Adrenal gland (tissue), 5 donors: Measurements from ENCODE around the gene EHBP1L1.

Source experiments
- POLR2A ChIP-seq, 2 donors: fragments of 450-650 bp; IDR thresholded peaks; one replicate each; pipeline ENCODE4 v1.6.1; 2017; ENCODE audit warnings: antibody characterized with exemption in 2 of 2, mild to moderate bottlenecking in 2 of 2, moderate library complexity in 1 of 2
- TF ChIP-seq, protein P1 (sequence below), 6 experiments: fragments of 450-650 bp in 4 of 6; fragments of 200-600 bp in 2 of 6; sonication (generic) in 1 of 6; IDR thresholded peaks; 1 replicate in 5 of 6; 2 replicates in 1 of 6; pipeline versions ENCODE4 v1.5.1 to v1.8.0; 2016 to 2021; ENCODE audit warnings: antibody characterized with exemption in 6 of 6, mild to moderate bottlenecking in 2 of 6, moderate library complexity in 1 of 6
- donor health status: DM: no; HTN: no; CAD: no.

DNA sequence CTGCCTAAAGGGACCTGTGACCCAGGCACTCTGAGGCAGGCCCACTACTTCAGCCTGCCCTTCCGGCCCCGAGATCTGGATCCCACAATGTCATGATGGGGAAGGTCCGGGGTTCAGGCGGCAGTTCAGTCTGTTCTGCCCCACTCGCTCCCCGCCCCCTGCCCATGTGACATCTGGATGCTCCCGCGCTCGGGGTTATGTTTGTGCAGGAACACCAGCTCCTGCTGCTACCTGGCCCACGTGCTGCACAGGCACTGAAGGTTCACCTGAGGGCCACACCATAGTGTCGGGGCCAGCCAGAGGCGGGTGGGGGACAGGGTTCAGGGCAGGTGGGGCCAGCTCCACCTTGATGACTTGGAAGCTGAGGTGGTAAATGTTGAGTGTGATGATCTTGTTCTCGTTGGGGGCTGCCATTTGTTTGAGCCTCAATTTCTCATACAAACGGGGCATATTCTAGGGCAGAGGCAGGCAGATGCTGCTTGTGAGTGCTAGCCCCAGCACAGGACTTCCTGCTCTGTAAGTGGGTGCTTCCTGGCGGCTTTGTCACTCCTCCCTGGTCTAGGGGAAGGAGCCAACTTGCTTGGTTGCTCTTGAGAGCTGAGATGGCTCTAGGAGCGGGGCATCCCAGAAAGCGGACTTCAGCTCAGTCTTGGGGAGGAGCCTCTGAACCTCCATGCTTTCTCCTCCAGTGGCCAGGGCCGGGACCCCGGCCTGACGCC is 57.7 kb downstream of the EHBP1L1 start:
- TF ChIP-seq, protein P1, sequence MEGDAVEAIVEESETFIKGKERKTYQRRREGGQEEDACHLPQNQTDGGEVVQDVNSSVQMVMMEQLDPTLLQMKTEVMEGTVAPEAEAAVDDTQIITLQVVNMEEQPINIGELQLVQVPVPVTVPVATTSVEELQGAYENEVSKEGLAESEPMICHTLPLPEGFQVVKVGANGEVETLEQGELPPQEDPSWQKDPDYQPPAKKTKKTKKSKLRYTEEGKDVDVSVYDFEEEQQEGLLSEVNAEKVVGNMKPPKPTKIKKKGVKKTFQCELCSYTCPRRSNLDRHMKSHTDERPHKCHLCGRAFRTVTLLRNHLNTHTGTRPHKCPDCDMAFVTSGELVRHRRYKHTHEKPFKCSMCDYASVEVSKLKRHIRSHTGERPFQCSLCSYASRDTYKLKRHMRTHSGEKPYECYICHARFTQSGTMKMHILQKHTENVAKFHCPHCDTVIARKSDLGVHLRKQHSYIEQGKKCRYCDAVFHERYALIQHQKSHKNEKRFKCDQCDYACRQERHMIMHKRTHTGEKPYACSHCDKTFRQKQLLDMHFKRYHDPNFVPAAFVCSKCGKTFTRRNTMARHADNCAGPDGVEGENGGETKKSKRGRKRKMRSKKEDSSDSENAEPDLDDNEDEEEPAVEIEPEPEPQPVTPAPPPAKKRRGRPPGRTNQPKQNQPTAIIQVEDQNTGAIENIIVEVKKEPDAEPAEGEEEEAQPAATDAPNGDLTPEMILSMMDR (IDR thresholded peaks at IDR 0.05): no peak
- TF ChIP-seq POLR2A (IDR thresholded peaks at IDR 0.05): no peak
